Articular chondrocyte of knee joint (primary cell): ENCODE results near the gene CHST6. TPM values are rescaled to one million over a fixed set of nuclear protein-coding genes. Genes with fewer than 3 reads are reported as not detected.

Source experiments
- total RNA-seq: library from RNA; depleted of rRNA; stranded (reverse); fragments of >200 nt; gene quantifications from 2 replicates; pipeline ENCODE4 v1.2.3, GENCODE V29; 2012

The CHST6 gene
- 0.65 and 0.78 TPM in 2 replicates for total RNA-seq

GRCh38 chr16:75495076-75495674, at the start of gene CHST6:
CHST6 (minus strand) TSS chr16:75495441; CDS start chr16:75479828, 15,613 bp downstream.

DNA sequence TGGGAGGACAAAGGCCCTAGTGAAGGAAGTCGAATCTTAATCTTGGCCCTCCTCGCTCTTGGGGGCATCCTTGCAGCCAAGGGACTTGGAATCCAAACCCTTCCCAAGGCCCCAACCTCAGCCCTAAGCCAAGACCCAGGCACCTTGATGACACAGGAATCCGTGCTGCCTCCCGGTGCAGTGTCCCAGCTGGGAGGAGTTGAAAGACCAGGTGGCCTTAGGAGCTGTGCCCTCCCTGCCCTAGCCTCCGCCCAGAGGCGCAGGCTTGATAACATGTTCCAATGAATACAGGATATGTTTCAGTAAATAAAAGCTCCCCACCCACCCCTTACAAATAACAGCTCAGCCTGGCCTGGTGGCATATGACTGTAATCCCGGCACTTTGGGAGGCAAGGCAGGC, 40.7 kb upstream of the CHST6 start, which contains the start of gene CHST5:
CHST5 (minus strand) TSS at position 208 of the 400 bp plus-strand sequence. CDS start 5,724 bp downstream, outside the sequence.

GRCh38 chr16:75464122-75464918, 30.9 kb downstream of the CHST6 start, which contains the start of gene TMEM170A:
TMEM170A (minus strand) TSS chr16:75464689; CDS start chr16:75464600, 89 bp downstream.

GRCh38 chr16:75432828-75433731, 62.2 kb downstream of the CHST6 start, which contains the start of gene CFDP1:
CFDP1 (minus strand) TSS chr16:75433503; CDS start chr16:75433352, 151 bp downstream.

Other genes with a start within 250 kb of the CHST6 start
- gene BCAR1, start 243.8 kb downstream of the CHST6 start, total RNA-seq, result 44.7 and 45.9 TPM in 2 replicates
- gene CFDP1, start 61.9 kb downstream of the CHST6 start, total RNA-seq, result 45.3 and 47.1 TPM in 2 replicates
- 10.7 and 15.2 TPM in 2 replicates for gene TMEM170A, start 30.8 kb downstream of the CHST6 start, total RNA-seq
- 0.13 and 0.22 TPM in 2 replicates for gene CHST5, start 40.7 kb upstream of the CHST6 start, total RNA-seq
- gene TMEM231, start 60.8 kb upstream of the CHST6 start, total RNA-seq, result 13.2 and 13.7 TPM in 2 replicates
- gene GABARAPL2, start 70.9 kb upstream of the CHST6 start, total RNA-seq, result 43.4 and 49.8 TPM in 2 replicates
- gene ADAT1, start 127.8 kb upstream of the CHST6 start, total RNA-seq, result 44.0 and 47.8 TPM in 2 replicates
- gene KARS1, start 152.2 kb upstream of the CHST6 start, total RNA-seq, result 139 and 154 TPM in 2 replicates
- 40.5 and 47.2 TPM in 2 replicates for gene TERF2IP, start 152.3 kb upstream of the CHST6 start, total RNA-seq
- not detected in 2 replicates for gene CPHXL2, start 181.6 kb upstream of the CHST6 start, total RNA-seq
- gene DUXB, start 206.0 kb upstream of the CHST6 start, total RNA-seq, result not detected in 2 replicates
- gene CPHXL, start 231.0 kb upstream of the CHST6 start, total RNA-seq, result not detected in 2 replicates